ENCODE results near the gene CCDC138.
"Not testable (repeated sequence)": the region's sequence is repeated elsewhere in the genome, so short reads cannot be mapped to it uniquely, and the experiment has no call there.

The CCDC138 gene

GRCh38 chr2:108786354-108787215 lies at the start of gene CCDC138:
CCDC138 (plus strand) TSS chr2:108786771; CDS start chr2:108786823, 52 bp downstream.
- DNase-seq: peak; percentile 83

- DNase-seq: not testable (repeated sequence)
Observed at GRCh38 chr2:108757973-108758372, 28.6 kb upstream of the CCDC138 start.

- not testable (repeated sequence) for DNase-seq
Observed at GRCh38 chr2:108762618-108763017, 24.0 kb upstream of the CCDC138 start.

DNA sequence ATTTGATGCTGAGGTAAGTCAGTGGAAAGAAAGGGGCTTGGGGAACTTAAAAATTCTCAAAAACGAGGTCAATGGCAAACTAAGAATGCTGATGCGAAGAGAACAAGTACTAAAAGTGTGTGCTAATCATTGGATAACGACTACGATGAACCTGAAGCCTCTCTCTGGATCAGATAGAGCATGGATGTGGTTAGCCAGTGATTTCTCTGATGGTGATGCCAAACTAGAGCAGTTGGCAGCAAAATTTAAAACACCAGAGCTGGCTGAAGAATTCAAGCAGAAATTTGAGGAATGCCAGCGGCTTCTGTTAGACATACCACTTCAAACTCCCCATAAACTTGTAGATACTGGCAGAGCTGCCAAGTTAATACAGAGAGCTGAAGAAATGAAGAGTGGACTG lies 19.9 kb upstream of the CCDC138 start:
- DNase-seq: not testable (repeated sequence)

- DNase-seq: not testable (repeated sequence)
Observed at GRCh38 chr2:108767859-108768258, 18.7 kb upstream of the CCDC138 start.

- no peak for DNase-seq
Observed at GRCh38 chr2:108776475-108776874, 10.1 kb upstream of the CCDC138 start.

DNA sequence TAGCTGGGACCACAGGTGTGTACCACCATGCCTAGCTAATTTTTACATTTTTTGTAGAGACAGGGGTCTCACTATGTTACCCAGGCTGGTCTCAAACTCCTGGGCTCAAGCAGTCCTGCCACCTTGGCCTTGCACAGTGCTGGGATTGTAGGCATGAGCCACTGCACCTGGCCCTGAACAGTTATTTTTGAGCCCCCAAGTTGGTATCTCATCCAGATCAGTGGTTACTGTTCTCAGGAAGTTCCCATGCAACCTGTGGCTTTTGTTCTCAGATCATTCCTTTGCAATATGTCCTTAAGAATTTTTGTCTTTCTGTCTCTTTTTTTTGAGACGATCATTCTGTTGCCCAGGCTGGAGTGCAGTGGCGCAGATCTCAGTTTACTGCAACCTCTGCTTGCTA lies 7.7 kb upstream of the CCDC138 start:
- no peak for DNase-seq

GRCh38 chr2:108786008-108786353 lies 590 bp upstream of the CCDC138 start:
- DNase-seq: peak; percentile 8

GRCh38 chr2:108787216-108787541 lies 608 bp downstream of the CCDC138 start:
- DNase-seq: no peak

- DNase-seq: no peak
Observed at GRCh38 chr2:108803045-108803736, 16.6 kb downstream of the CCDC138 start.

DNA sequence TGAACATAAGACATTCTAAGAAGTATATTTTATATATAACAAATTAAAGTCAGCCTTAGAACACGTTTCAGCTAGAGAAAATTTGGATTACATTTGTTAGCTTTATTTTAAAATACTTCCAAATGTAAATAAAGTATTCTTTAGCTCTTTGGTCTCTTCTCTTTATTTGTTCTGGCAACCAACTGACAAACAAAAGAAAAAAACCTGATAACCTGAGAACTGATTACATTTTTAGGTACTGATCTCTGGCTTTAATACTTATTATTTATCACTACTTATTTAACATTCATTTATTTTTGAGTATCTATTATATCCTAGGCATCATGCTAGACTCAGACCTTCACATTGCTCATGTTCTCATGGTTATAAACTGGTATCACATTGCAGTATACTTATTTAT lies 18.5 kb downstream of the CCDC138 start:
- DNase-seq: no peak

GRCh38 chr2:108805782-108806181 lies 19.2 kb downstream of the CCDC138 start:
- DNase-seq: no peak

- no peak for DNase-seq
Observed at GRCh38 chr2:108806371-108807113, 20.0 kb downstream of the CCDC138 start.

- no peak for DNase-seq
Observed at GRCh38 chr2:108809936-108810335, 23.4 kb downstream of the CCDC138 start.

DNA sequence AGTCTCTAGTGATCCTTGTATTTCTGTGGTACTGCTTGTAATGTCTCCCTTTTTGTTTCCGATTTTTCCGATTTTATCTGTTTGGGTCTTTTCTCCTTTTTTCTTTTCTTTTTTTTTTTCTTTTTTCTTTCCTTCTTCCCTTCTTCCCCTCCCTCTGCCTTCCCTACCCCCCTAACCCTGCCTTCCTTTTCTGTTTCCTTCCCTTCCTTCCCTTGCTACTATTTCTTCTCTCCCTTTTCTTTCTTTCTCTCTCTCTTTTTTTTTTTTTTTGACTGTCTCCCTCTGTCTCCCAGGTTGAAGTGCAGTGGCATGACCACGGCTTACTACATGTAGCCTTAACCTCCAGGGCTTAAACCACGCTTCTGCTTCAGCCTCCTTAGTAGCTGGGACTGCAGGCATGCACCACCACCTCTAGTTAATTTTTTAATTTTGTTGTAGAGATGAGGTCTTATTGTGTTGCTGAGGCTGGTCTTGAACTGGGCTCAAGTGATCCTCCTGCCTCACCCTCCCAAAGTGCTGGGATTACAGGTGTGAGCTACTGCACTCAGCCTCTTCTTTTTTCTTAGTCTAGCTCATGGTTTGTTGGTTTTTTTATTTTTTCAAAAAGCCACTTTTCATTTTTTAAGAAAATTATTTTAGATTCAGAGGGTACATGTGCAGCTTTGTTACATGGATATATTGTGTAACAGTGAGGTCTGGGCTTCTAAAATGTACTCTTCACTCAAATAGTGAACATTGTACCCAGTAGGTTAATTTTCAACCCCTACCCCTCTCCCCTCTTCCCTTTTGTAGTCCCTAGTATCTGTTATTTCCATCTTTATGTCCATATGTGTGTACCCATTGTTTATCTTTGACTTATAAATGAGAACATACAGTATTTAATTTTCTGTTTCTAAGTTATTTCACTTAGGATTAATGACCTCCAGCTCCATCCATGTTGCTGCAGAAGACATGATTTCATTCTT lies 24.7 kb downstream of the CCDC138 start:
- no peak for DNase-seq

DNA sequence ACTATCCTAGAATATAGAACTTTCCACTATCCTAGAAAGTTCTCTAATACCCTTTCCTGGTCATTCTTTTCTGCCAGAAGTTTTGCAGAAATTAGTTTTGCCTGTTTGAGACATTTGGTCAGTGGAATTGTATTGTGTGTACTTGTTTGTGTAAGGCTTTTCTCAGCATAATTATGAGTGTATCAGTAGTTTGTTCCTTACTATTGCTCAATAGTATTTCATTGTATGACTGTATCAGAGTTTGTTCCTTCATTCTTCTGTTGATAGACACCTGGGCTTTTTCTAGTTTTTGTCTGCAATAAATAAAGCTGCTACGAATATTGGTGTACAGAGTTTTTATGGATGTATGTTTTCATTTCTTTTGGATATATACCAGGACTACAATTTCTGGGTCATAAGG lies 27.2 kb downstream of the CCDC138 start:
- no peak for DNase-seq

DNA sequence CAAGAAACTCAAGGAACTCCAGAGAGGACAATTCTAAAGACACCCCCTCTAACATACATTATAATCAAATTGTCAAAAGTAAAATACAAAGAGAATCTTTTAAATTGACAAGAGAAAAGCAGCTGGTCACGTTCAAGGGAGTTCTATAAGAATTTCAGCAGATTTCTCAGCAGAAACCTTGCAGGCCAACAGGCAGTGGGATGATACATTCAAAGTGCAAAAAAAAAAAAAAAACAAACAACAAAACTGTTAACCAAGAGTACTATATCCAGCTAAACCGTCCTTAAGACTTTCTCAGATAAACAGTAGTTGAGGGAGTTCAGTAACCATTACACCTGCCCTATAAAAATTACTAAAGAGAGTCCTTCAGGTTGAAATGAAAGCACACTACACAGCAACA lies 33.9 kb downstream of the CCDC138 start:
- no peak for DNase-seq

GRCh38 chr2:108823286-108823685 lies 36.7 kb downstream of the CCDC138 start:
- no peak for DNase-seq

- no peak for DNase-seq
Observed at GRCh38 chr2:108824316-108825070, 37.9 kb downstream of the CCDC138 start.

DNA sequence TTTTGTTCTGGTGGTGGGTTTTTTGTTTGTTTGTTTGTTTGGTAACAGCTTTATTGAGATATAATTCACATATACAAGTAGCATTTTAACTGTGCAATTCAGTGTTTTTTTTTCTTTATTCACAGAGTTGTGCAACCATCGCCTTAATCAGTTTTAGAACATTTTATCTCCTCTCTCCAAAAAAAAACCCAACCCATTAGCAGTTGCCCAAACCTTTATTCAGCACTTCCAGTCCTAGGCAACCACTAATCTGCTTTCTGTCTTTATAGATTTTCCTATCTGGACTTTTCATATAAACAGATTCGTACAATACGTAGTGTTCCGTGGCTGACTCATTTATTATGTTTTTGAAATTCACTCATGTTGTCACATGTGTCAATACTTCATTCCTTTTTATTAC lies 38.7 kb downstream of the CCDC138 start:
- DNase-seq: no peak

DNA sequence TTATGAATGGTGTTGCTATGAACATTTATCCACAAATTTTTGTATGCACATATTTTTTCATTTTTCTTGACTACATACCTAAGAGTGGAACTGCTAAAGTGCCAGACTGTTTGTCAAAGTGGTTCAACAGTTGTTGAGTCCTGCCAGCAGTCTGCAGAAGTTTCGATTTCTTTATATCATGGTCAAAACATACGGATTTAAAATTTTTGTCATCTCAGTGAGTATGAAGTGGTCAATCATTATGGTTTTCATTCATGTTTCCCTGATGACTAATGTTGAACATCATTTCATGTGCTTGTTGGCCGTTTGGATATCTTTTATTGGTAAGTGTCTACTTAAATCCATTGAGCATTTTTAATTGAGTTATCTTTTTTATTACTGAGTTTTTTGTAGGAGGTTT lies 39.2 kb downstream of the CCDC138 start:
- peak; percentile 20 for DNase-seq
